A673 (cell line): ENCODE results near the gene LRCH1.

ENCODE experiments used
- EZH2 ChIP-seq: fragments of 200-600 bp; sonication (generic); IDR thresholded peaks from 2 replicates; pipeline ENCODE4 v1.6.1; 2017; ENCODE audit warnings: borderline replicate concordance, low read depth, mild to moderate bottlenecking, mixed read lengths, antibody characterized with exemption, low read length; ENCODE audit not compliant: poor library complexity, severe bottlenecking
- TF ChIP-seq, protein P1 (sequence below): fragments of 300-800, 200-600 bp; sonication (generic); conservative IDR thresholded peaks from 2 replicates; pipeline ENCODE4 v1.5.1; 2017; ENCODE audit warnings: low read depth, mild to moderate bottlenecking, antibody characterized with exemption, low read length, moderate library complexity, mixed read lengths

DNA sequence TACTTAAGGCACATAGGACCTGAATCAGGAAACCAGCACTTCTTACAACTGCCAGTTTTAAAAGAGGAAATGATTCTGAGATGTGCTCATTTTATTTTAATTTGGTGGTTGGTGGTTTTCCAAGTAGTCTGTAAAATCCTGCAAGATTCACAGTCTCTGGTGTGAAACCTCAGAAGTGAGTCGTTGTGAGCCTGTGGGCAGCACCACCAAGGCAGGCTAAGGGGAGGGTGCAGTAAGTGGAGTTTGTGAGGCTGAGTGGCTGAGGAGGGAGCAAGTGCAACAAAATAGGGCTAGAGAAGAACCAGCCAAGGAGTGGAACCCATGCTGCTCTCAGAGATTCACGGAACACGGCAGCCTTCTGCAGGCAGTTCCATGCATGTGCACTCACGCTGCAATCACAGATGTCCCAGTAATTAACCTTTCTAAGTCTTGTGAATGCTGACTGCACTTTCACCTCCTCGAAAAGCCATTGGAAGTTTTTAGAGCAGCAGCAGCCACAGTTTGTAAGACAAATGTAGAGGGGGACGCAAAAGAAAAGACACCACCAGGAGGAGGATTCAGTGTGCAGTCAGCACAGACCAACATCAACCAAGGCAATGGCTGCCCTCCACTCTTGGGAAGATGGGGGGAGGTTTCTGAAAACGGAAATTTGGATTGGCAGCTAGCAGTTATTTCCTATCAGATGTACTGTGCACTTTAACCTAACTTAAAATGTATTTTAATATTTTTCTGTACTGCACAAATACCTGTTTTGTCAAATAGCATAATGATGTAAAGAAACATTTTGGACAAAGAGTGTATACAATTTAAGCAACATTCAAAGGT is 199.1 kb downstream of the LRCH1 start:
- no peak for TF ChIP-seq EZH2
- TF ChIP-seq, protein P1, sequence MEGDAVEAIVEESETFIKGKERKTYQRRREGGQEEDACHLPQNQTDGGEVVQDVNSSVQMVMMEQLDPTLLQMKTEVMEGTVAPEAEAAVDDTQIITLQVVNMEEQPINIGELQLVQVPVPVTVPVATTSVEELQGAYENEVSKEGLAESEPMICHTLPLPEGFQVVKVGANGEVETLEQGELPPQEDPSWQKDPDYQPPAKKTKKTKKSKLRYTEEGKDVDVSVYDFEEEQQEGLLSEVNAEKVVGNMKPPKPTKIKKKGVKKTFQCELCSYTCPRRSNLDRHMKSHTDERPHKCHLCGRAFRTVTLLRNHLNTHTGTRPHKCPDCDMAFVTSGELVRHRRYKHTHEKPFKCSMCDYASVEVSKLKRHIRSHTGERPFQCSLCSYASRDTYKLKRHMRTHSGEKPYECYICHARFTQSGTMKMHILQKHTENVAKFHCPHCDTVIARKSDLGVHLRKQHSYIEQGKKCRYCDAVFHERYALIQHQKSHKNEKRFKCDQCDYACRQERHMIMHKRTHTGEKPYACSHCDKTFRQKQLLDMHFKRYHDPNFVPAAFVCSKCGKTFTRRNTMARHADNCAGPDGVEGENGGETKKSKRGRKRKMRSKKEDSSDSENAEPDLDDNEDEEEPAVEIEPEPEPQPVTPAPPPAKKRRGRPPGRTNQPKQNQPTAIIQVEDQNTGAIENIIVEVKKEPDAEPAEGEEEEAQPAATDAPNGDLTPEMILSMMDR: no peak
